OCI-LY3 (cell line): ENCODE results near the gene MED22.
"Not testable (repeated sequence)": the region's sequence is repeated elsewhere in the genome, so short reads cannot be mapped to it uniquely, and the experiment has no call there.

ENCODE experiments used
- H2AFZ ChIP-seq: fragments of 200-600, 300-600 bp; shearing (Covaris generic); 2 replicates; pipeline ENCODE4 v1.6.0; 2014; ENCODE audit warnings: antibody characterized with exemption, low read depth, low read length
- H3K27ac ChIP-seq: fragments of 200-600, 300-600 bp; sonication (generic); 2 replicates; pipeline ENCODE4 v1.5.1; 2014; ENCODE audit warnings: mild to moderate bottlenecking, low read length, moderate library complexity, mixed read lengths
- H3K27me3 ChIP-seq: fragments of 200-600, 300-600 bp; sonication (generic); 2 replicates; pipeline ENCODE4 v1.6.1; 2014; ENCODE audit warnings: low read depth, low read length, mixed read lengths
- H3K36me3 ChIP-seq: fragments of 200-600, 300-600 bp; sonication (generic); replicated peaks from 2 replicates; pipeline ENCODE3; 2014; ENCODE audit warnings: low read depth, low read length, mixed read lengths
- H3K4me1 ChIP-seq: fragments of 300-600, 200-600 bp; sonication (generic); 2 replicates; pipeline ENCODE4 v1.6.1; 2014; ENCODE audit warnings: low read length, mixed read lengths
- H3K4me2 ChIP-seq: fragments of 200-600, 300-600 bp; sonication (generic); 2 replicates; pipeline ENCODE4 v1.6.1; 2014; ENCODE audit warnings: low read length, mixed read lengths
- H3K4me3 ChIP-seq: fragments of 300-600, 200-600 bp; sonication (generic); 2 replicates; pipeline ENCODE4 v1.5.1; 2014; ENCODE audit warnings: antibody characterized with exemption, mild to moderate bottlenecking, low read length, moderate library complexity
- H3K79me2 ChIP-seq: fragments of 300-600, 200-600 bp; shearing (Covaris generic); 2 replicates; pipeline ENCODE4 v1.6.1; 2014; ENCODE audit warnings: mild to moderate bottlenecking, low read length, mixed read lengths
- H3K9ac ChIP-seq: fragments of 300-600, 200-600 bp; shearing (Covaris generic); 2 replicates; pipeline ENCODE4 v1.6.0; 2014; ENCODE audit warnings: mild to moderate bottlenecking, low read length, moderate library complexity
- H3K9me3 ChIP-seq: fragments of 200-600, 300-600 bp; shearing (Covaris generic); 2 replicates; pipeline ENCODE4 v1.6.1; 2014; ENCODE audit warnings: low read length, mixed read lengths; ENCODE audit not compliant: insufficient read depth
- H4K20me1 ChIP-seq: fragments of 200-600, 300-600 bp; sonication (generic); 2 replicates; pipeline ENCODE4 v1.6.1; 2016; ENCODE audit warnings: low read length, mixed read lengths; ENCODE audit not compliant: insufficient read depth
- CTCF ChIP-seq: fragments of 200-600, 300-600 bp; sonication (generic); IDR thresholded peaks from 2 replicates; pipeline ENCODE4 v1.5.1; 2014; ENCODE audit warnings: antibody characterized with exemption, low read length, low read depth
- EZH2phosphoT487 ChIP-seq: fragments of 200-600 bp; shearing (Covaris generic); IDR thresholded peaks from 2 replicates; pipeline ENCODE4 v1.6.1; 2018; ENCODE audit warnings: antibody characterized with exemption, mixed run types, low read depth

The MED22 gene

GRCh38 chr9:133335924-133336811 lies 11.8 kb downstream of the MED22 start, which contains the start of gene SURF6:
TSS of gene SURF6 (minus strand) at chr9:133336188. CDS start at chr9:133336132, 56 bp downstream.
- Histone ChIP-seq H4K20me1 (peaks cover under 1% of the 10 kb centered on the region; the same call in 1 of the 2 replicates), H3K79me2 (peaks cover 30% of the 10 kb centered on the region), H3K27ac (peak within 1 kb of the TSS; percentile 69), H3K27me3 (no peaks in the 10 kb centered on the region), H3K36me3 (peaks cover 46% of the 10 kb centered on the region), H3K9ac (peak within 1 kb of the TSS; percentile 89), H3K4me2 (peak within 1 kb of the TSS; percentile 84), H3K9me3 (no peaks in the 10 kb centered on the region), H3K4me1 (peaks cover 15% of the 10 kb centered on the region), H3K4me3 (peak within 1 kb of the TSS; percentile 96), H2AFZ (peak within 1 kb of the TSS; percentile 71; the same call in 1 of the 2 replicates)
- TF ChIP-seq EZH2phosphoT487 (no peak), CTCF (no peak)

- peaks cover 30% of the 10 kb centered on the region for H3K79me2 ChIP-seq
- H3K4me3 ChIP-seq, result peak overlapping the region; percentile 96
- H3K36me3 ChIP-seq, result peaks cover 45% of the 10 kb centered on the region
- H3K9ac ChIP-seq, result peak overlapping the region; percentile 89
- not testable (repeated sequence) for H3K27me3 ChIP-seq, H3K27ac ChIP-seq, H2AFZ ChIP-seq, H4K20me1 ChIP-seq, H3K9me3 ChIP-seq
- peaks cover 15% of the 10 kb centered on the region for H3K4me1 ChIP-seq
- peak overlapping the region; percentile 75 for H3K4me2 ChIP-seq
These were observed 13.0 kb downstream of the MED22 start for GRCh38 chr9:133334888-133335287.

GRCh38 chr9:133334161-133334560 lies 13.8 kb downstream of the MED22 start:
- no peak overlapping the region for H3K4me2 ChIP-seq

GRCh38 chr9:133333566-133333965 lies 14.4 kb downstream of the MED22 start:
- Histone ChIP-seq H3K9ac (no peak overlapping the region), H3K4me2 (no peak overlapping the region), H2AFZ (no peak overlapping the region)

More at GRCh38 chr9:133334161-133334560, 13.8 kb downstream of the MED22 start:
- TF ChIP-seq CTCF, result no peak
- TF ChIP-seq EZH2phosphoT487, result no peak
- H3K27me3 ChIP-seq, result no peaks in the 10 kb centered on the region
- peaks cover 30% of the 10 kb centered on the region for H3K79me2 ChIP-seq
- no peak overlapping the region for H3K27ac ChIP-seq
- H3K4me3 ChIP-seq, result no peak overlapping the region
- no peaks in the 10 kb centered on the region for H3K9me3 ChIP-seq
- peaks cover 44% of the 10 kb centered on the region for H3K36me3 ChIP-seq
- peaks cover 15% of the 10 kb centered on the region for H3K4me1 ChIP-seq
- no peak overlapping the region for H2AFZ ChIP-seq
- peaks cover 6% of the 10 kb centered on the region; the same call in 1 of the 2 replicates for H4K20me1 ChIP-seq
- no peak overlapping the region for H3K9ac ChIP-seq

More at GRCh38 chr9:133333566-133333965, 14.4 kb downstream of the MED22 start:
- no peak overlapping the region for H3K27ac ChIP-seq
- H4K20me1 ChIP-seq, result peaks cover 6% of the 10 kb centered on the region; the same call in 1 of the 2 replicates
- H3K27me3 ChIP-seq, result no peaks in the 10 kb centered on the region
- H3K9me3 ChIP-seq, result no peaks in the 10 kb centered on the region
- peaks cover 44% of the 10 kb centered on the region for H3K36me3 ChIP-seq
- H3K4me3 ChIP-seq, result no peak overlapping the region
- peaks cover 15% of the 10 kb centered on the region for H3K4me1 ChIP-seq
- H3K79me2 ChIP-seq, result peaks cover 30% of the 10 kb centered on the region
- no peak for TF ChIP-seq EZH2phosphoT487
- no peak for TF ChIP-seq CTCF
